OCI-LY1 (cell line): ENCODE data around the gene KCNMB2.

Source experiments
- CTCF ChIP-seq: fragments of 200-600 bp; sonication (generic), shearing (Covaris generic); IDR thresholded peaks from 2 replicates; pipeline ENCODE4 v1.5.1; 2017; ENCODE audit warnings: mild to moderate bottlenecking, antibody characterized with exemption, low read length, moderate library complexity, mixed read lengths
- EZH2 ChIP-seq: fragments of 200-600 bp; sonication (generic), shearing (Covaris generic); IDR thresholded peaks from 2 replicates; pipeline ENCODE4 v1.8.0; 2017; ENCODE audit warnings: borderline replicate concordance, mixed run types, mild to moderate bottlenecking, antibody characterized with exemption, low read length, moderate library complexity, mixed read lengths

GRCh38 chr3:178844916-178845315 lies 308.7 kb downstream of the KCNMB2 start:
- TF ChIP-seq CTCF (no peak), EZH2 (no peak)
